Smooth muscle cell (in vitro differentiated cells): ENCODE results near the gene COL7A1. TPM values are rescaled to one million over a fixed set of nuclear protein-coding genes. Genes with fewer than 3 reads are reported as not detected.

Experiments
- DNase-seq: peaks from one replicate; lab custom pipeline; 2025; ENCODE audit not compliant: unreplicated experiment; lab: John Stamatoyannopoulos, UW
- H2AFZ ChIP-seq: fragments of 200-600 bp; sonication (generic); 2 replicates; pipeline ENCODE4 v1.6.0; 2016; ENCODE audit warnings: antibody characterized with exemption, low read depth, mild to moderate bottlenecking
- H3F3A ChIP-seq: fragments of 200-600 bp; sonication (generic); 2 replicates; pipeline ENCODE4 v1.6.0; 2017; ENCODE audit warnings: antibody characterized with exemption, low read depth
- H3K27ac ChIP-seq: fragments of 200-600 bp; sonication (generic); 2 replicates; pipeline ENCODE4 v1.5.1; 2016; ENCODE audit warnings: low read depth, mild to moderate bottlenecking
- H3K27me3 ChIP-seq: fragments of 200-600 bp; sonication (generic); 2 replicates; pipeline ENCODE4 v1.6.1; 2016; ENCODE audit warnings: low read depth, mild to moderate bottlenecking
- H3K36me3 ChIP-seq: fragments of 200-600 bp; sonication (generic); 2 replicates; pipeline ENCODE4 v1.5.1; 2016; ENCODE audit warnings: low read depth
- H3K4me1 ChIP-seq: fragments of 200-600 bp; sonication (generic); 2 replicates; pipeline ENCODE4 v1.5.1; 2016; ENCODE audit warnings: low read depth
- H3K4me2 ChIP-seq: fragments of 200-600 bp; sonication (generic); 2 replicates; pipeline ENCODE4 v1.6.0; 2016; ENCODE audit warnings: mild to moderate bottlenecking
- H3K4me3 ChIP-seq: fragments of 200-600 bp; sonication (generic); 2 replicates; pipeline ENCODE4 v1.5.1; 2016; ENCODE audit warnings: mild to moderate bottlenecking
- H3K79me2 ChIP-seq: fragments of 200-600 bp; sonication (generic); 2 replicates; pipeline ENCODE4 v1.6.0; 2016; ENCODE audit warnings: low read depth, mild to moderate bottlenecking
- H3K9ac ChIP-seq: fragments of 200-600 bp; sonication (generic); 2 replicates; pipeline ENCODE4 v1.6.0; 2016; ENCODE audit warnings: low read depth
- H3K9me3 ChIP-seq: fragments of 200-600 bp; sonication (generic); replicated peaks from 2 replicates; pipeline ENCODE4 v1.5.1; 2016; ENCODE audit warnings: low read depth
- H4K20me1 ChIP-seq: fragments of 200-600 bp; sonication (generic); 2 replicates; pipeline ENCODE4 v1.6.0; 2016; ENCODE audit warnings: low read depth
- CTCF ChIP-seq: fragments of 200-600 bp; sonication (generic); IDR thresholded peaks from 2 replicates; pipeline ENCODE4 v1.5.1; 2017; ENCODE audit warnings: borderline replicate concordance, mild to moderate bottlenecking, antibody characterized with exemption; ENCODE audit not compliant: insufficient read depth, poor library complexity, severe bottlenecking
- WGBS: methylation state at CpG from one replicate; pipeline ENCODE4 v1.1.7; 2016; ENCODE audit warnings: low lambda C conversion rate; 5-methylcytosine and 5-hydroxymethylcytosine counted together
- polyA plus RNA-seq: library from polyadenylated mRNA; unstranded; fragments of >200 nt; fragmentation: Nextera tagmentation; extraction: Ambion mirVana; gene quantifications from 2 replicates; pipeline ENCODE4 v1.2.1, GENCODE V29; 2016
- total RNA-seq: library from RNA; depleted of rRNA; stranded (reverse); fragments of >200 nt; gene quantifications from 2 replicates; pipeline ENCODE4 v1.2.3, GENCODE V29; 2014

COL7A1 gene
- total and polyA plus RNA-seq, 2 experiments from 2014 or later: 57.3 to 80.7 TPM

DNA sequence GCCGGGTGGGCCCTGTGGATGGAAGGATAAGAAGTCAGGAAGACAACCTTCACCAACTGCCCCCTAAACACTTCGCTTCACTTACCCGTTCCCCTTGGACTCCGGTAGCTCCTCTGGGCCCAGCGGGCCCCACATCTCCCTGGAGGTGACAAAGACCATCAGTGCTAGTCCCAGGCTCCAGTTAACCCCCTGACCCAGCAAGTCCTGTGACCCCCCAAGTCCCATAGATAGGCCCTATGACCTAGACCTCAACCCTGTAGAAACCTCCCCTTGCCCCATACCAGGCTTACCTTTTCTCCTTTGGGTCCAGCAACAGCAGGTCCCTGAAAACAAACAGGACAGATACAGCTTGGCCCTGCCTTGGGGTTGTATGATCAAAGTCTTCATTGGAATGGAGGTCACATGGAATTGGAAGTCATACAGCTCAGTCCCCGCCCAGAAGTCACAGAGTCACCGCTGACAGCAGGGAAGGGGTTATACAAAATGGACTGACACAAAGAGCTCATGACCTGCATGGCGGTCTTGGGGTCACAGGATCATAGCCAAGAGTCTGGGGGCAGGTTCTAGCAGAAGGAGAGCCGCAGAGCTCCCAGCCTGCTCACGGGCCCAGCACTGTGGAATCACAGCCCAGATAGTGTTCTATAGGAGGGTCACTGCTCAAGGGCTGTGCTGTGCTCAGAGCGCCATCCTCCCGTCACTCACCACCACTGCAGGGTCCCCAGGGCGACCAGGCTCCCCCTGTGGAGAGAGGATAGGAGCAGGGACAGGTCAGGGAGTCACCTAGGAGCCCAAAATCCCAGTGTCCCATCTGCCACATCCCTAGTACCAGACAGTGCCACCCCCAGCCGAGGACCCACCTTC, 13.3 kb downstream of the COL7A1 start:
- Histone ChIP-seq H3K27me3 (no peaks in the 10 kb centered on the region), H3F3A (no peaks in the 10 kb centered on the region), H4K20me1 (peaks cover 29% of the 10 kb centered on the region), H3K27ac (no peak overlapping the region), H3K9ac (no peak overlapping the region), H3K79me2 (no peaks in the 10 kb centered on the region), H3K4me2 (no peak overlapping the region), H2AFZ (no peak overlapping the region), H3K4me1 (no peaks in the 10 kb centered on the region), H3K36me3 (peaks cover 3% of the 10 kb centered on the region), H3K9me3 (no peaks in the 10 kb centered on the region), H3K4me3 (no peak overlapping the region)
- 91% methylated on average over 14 of the region's 14 CpGs for WGBS
- no peak for DNase-seq
- TF ChIP-seq CTCF: no peak

- H3K4me3 ChIP-seq: no peak overlapping the region
- no peak overlapping the region for H2AFZ ChIP-seq
- no peaks in the 10 kb centered on the region for H3K79me2 ChIP-seq
- no peak overlapping the region for H3K4me2 ChIP-seq
- TF ChIP-seq CTCF: no peak
- no peaks in the 10 kb centered on the region for H3K9me3 ChIP-seq
- DNase-seq: no peak
- WGBS: 94% methylated on average over 4 of the region's 4 CpGs
- peaks cover 3% of the 10 kb centered on the region for H3K36me3 ChIP-seq
- H3F3A ChIP-seq: no peaks in the 10 kb centered on the region
- H3K27me3 ChIP-seq: no peaks in the 10 kb centered on the region
- no peak overlapping the region for H3K9ac ChIP-seq
- no peaks in the 10 kb centered on the region for H3K4me1 ChIP-seq
- no peak overlapping the region for H3K27ac ChIP-seq
- H4K20me1 ChIP-seq: no peaks in the 10 kb centered on the region
Observed at GRCh38 chr3:48576647-48577046, 18.5 kb downstream of the COL7A1 start.

DNA sequence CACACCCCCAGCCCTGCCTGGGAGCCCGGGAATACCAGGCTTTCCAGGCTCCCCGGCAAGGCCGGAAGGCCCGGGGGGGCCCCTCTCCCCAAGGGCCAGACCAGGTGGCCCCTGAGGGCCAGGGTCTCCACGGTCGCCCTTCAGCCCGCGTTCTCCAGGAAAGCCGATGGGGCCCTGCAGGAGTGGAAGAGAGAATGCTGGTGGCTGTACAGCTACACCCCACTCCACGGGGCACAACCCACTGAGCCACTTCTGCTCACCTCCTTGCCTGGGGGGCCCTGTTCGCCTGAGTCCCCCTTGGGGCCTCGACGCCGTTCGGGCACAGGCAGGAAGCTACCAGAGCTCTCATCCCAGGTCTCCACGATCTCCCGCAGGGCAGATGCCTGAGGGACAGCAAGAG, 19.8 kb downstream of the COL7A1 start:
- no peaks in the 10 kb centered on the region for H4K20me1 ChIP-seq
- H3K4me1 ChIP-seq: no peaks in the 10 kb centered on the region
- H3K4me2 ChIP-seq: no peak overlapping the region
- no peak overlapping the region for H3K27ac ChIP-seq
- no peak for DNase-seq
- 97% methylated on average over 16 of the region's 17 CpGs for WGBS
- H3F3A ChIP-seq: no peaks in the 10 kb centered on the region
- H3K9me3 ChIP-seq: no peaks in the 10 kb centered on the region
- TF ChIP-seq CTCF: no peak
- no peak overlapping the region for H3K4me3 ChIP-seq
- H3K79me2 ChIP-seq: no peaks in the 10 kb centered on the region
- no peak overlapping the region for H2AFZ ChIP-seq
- H3K36me3 ChIP-seq: peaks cover 3% of the 10 kb centered on the region
- H3K9ac ChIP-seq: no peak overlapping the region
- no peaks in the 10 kb centered on the region for H3K27me3 ChIP-seq
